Cardiac muscle cell (in vitro differentiated cells and primary cell): ENCODE measurements around the gene OR6S1. TPM values are rescaled to one million over a fixed set of nuclear protein-coding genes. Genes with fewer than 3 reads are reported as not detected.

Experiments used
- DNase-seq, 2 donors: peaks; one replicate each; pipeline versions ENCODE4 v3.0.0 to v3.0.0-alpha.2; 2010 to 2017; ENCODE audit warnings: low read depth in 1 of 2, low spot score in 1 of 2
- H3K27ac ChIP-seq: fragments of 200-600 bp; sonication (generic); 2 replicates; pipeline ENCODE4 v1.5.1; 2016
- H3K27me3 ChIP-seq: fragments of 200-600 bp; sonication (generic); 2 replicates; pipeline ENCODE4 v1.6.0; 2016; ENCODE audit warnings: control low read depth
- H3K36me3 ChIP-seq: fragments of 200-600 bp; sonication (generic); 2 replicates; pipeline ENCODE4 v1.5.1; 2016; ENCODE audit warnings: control low read depth
- H3K4me1 ChIP-seq: fragments of 200-600 bp; sonication (generic); 2 replicates; pipeline ENCODE4 v1.8.1; 2017; ENCODE audit warnings: low read depth, mild to moderate bottlenecking, mixed run types
- H3K4me3 ChIP-seq: fragments of 200-600 bp; sonication (generic); 2 replicates; pipeline ENCODE4 v1.5.1; 2016; ENCODE audit warnings: mild to moderate bottlenecking
- H3K9me3 ChIP-seq: fragments of 200-600 bp; sonication (generic); 2 replicates; pipeline ENCODE4 v1.5.1; 2017; ENCODE audit warnings: low read depth, mild to moderate bottlenecking, control low read depth
- polyA plus RNA-seq: library from polyadenylated mRNA; unstranded; fragments of >200 nt; fragmentation: Nextera tagmentation; extraction: Ambion mirVana; gene quantifications from 2 replicates; pipeline ENCODE4 v1.2.1, GENCODE V29; 2016
- total RNA-seq: library from RNA; depleted of rRNA; stranded (reverse); fragments of >200 nt; gene quantifications from 2 replicates; pipeline ENCODE4 v1.2.3, GENCODE V29; 2016
- TF ChIP-seq, protein P1 (sequence below): IDR thresholded peaks from 2 replicates; pipeline ENCODE4 v1.5.1; 2012; ENCODE audit warnings: low read depth, mild to moderate bottlenecking, low read length

The OR6S1 gene
- total and polyA plus RNA-seq, 2 experiments from 2014 or later, result not detected

DNA sequence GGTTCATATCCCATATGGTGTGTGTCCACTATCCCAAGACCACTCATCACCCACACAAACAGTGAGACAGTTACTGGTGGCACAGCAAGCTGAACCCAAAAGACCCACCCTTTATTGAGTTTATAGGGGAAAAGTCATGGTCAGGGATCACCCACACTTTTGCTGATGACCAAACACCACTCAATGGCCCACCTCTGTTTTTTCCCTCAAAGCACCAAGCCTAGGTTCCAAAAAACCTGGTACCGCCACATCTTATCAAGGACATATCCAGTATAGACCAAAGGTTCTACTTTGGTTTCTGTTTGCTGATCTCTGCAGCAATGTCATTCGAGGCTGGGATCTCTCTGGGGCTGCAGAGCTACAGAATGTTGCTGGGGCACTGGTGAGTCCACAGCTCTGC is 19.7 kb upstream of the OR6S1 start:
- Histone ChIP-seq H3K27me3 (peaks cover 80% of the 10 kb centered on the region), H3K4me3 (no peak overlapping the region), H3K9me3 (no peaks in the 10 kb centered on the region), H3K36me3 (no peaks in the 10 kb centered on the region), H3K27ac (no peak overlapping the region), H3K4me1 (no peaks in the 10 kb centered on the region)
- no peak for DNase-seq
- TF ChIP-seq, protein P1, sequence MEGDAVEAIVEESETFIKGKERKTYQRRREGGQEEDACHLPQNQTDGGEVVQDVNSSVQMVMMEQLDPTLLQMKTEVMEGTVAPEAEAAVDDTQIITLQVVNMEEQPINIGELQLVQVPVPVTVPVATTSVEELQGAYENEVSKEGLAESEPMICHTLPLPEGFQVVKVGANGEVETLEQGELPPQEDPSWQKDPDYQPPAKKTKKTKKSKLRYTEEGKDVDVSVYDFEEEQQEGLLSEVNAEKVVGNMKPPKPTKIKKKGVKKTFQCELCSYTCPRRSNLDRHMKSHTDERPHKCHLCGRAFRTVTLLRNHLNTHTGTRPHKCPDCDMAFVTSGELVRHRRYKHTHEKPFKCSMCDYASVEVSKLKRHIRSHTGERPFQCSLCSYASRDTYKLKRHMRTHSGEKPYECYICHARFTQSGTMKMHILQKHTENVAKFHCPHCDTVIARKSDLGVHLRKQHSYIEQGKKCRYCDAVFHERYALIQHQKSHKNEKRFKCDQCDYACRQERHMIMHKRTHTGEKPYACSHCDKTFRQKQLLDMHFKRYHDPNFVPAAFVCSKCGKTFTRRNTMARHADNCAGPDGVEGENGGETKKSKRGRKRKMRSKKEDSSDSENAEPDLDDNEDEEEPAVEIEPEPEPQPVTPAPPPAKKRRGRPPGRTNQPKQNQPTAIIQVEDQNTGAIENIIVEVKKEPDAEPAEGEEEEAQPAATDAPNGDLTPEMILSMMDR, result no peak

GRCh38 chr14:20659813-20660395 is 18.4 kb upstream of the OR6S1 start:
- Histone ChIP-seq H3K27ac (no peak overlapping the region), H3K9me3 (no peaks in the 10 kb centered on the region), H3K27me3 (peaks cover 93% of the 10 kb centered on the region), H3K4me1 (no peaks in the 10 kb centered on the region), H3K36me3 (no peaks in the 10 kb centered on the region), H3K4me3 (no peak overlapping the region)
- no peak for DNase-seq
- TF ChIP-seq, protein P1, result no peak

DNA sequence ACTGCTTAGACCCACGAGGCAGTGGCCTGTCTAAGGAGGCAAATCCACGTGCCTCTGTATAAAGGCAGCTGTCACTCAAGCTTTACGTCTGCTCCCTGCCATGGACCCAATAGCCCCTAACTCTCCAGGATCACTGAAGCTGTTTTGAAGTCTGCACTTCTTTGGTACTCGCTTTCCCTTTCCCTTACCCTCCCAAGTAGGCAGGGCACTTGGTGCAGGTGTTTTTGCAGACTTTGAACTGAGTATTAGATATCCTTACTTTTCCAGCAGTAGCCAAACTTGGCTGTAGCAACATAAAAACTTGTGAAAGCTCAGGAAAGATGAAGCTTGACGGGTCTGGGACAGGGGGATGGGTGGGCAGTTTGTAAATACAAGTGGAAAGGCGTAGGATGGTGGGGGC is 17.8 kb upstream of the OR6S1 start:
- Histone ChIP-seq H3K4me1 (no peaks in the 10 kb centered on the region), H3K27me3 (peaks cover 93% of the 10 kb centered on the region), H3K36me3 (no peaks in the 10 kb centered on the region), H3K4me3 (no peak overlapping the region), H3K27ac (no peak overlapping the region), H3K9me3 (no peaks in the 10 kb centered on the region)
- TF ChIP-seq, protein P1, result no peak
- DNase-seq, result no peak

DNA sequence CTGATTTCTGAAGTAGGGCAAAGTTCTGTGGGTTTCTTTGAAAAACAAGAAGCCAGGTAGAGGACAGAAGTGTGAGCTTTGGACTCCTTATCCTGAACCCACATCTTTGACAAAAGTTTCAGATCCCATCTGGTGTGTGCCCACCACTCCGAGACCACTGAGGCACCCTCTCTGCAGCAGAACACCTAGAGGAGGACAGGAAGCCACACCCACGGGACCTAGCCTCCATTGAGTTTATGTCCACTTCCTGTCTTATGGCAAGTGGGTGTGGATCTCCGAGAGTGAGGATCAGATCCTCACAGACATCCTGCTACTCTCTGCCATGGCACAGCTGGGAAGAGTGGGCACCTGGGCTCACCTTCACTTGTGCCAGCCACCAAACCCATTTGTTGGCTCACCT is 16.8 kb upstream of the OR6S1 start:
- TF ChIP-seq, protein P1, result no peak
- H3K27ac ChIP-seq, result no peak overlapping the region
- H3K36me3 ChIP-seq, result no peaks in the 10 kb centered on the region
- DNase-seq, result no peak
- peaks cover 93% of the 10 kb centered on the region for H3K27me3 ChIP-seq
- no peaks in the 10 kb centered on the region for H3K9me3 ChIP-seq
- no peaks in the 10 kb centered on the region for H3K4me1 ChIP-seq
- H3K4me3 ChIP-seq, result no peak overlapping the region

- no peak for DNase-seq
- H3K27ac ChIP-seq, result no peak overlapping the region
- H3K36me3 ChIP-seq, result no peaks in the 10 kb centered on the region
- no peaks in the 10 kb centered on the region for H3K4me1 ChIP-seq
- H3K9me3 ChIP-seq, result no peaks in the 10 kb centered on the region
- peaks cover 93% of the 10 kb centered on the region for H3K27me3 ChIP-seq
- H3K4me3 ChIP-seq, result no peak overlapping the region
- TF ChIP-seq, protein P1, result no peak
These were observed 16.0 kb upstream of the OR6S1 start for GRCh38 chr14:20657216-20658211.
